Panc1 (cell line): ENCODE data around the gene HYAL1.

Experiments
- CTCF ChIP-seq: fragments of 450-650 bp; IDR thresholded peaks from 2 replicates; pipeline ENCODE4 v1.5.1; 2017; ENCODE audit warnings: mild to moderate bottlenecking
- POLR2AphosphoS5 ChIP-seq: IDR thresholded peaks from 2 replicates; pipeline ENCODE4 v1.6.1; 2012; ENCODE audit warnings: mild to moderate bottlenecking, low read depth, low read length, moderate library complexity
- REST ChIP-seq, 2 experiments: IDR thresholded peaks; 2 replicates each; pipeline ENCODE4 v1.6.1; 2011 to 2012; ENCODE audit warnings: low read depth in 2 of 2, control low read depth in 1 of 2, low read length in 1 of 2, mild to moderate bottlenecking in 1 of 2, moderate library complexity in 1 of 2; ENCODE audit not compliant: insufficient read depth in 1 of 2
- SIN3A ChIP-seq: IDR thresholded peaks from 2 replicates; pipeline ENCODE4 v1.6.1; 2012; ENCODE audit warnings: low read depth, mild to moderate bottlenecking, low read length, moderate library complexity, borderline replicate concordance; ENCODE audit not compliant: insufficient read depth

- no peak for TF ChIP-seq REST (IDR thresholded peaks at IDR 0.05; ENCODE audit: insufficient read depth in 1 of 2, low read depth in 2 of 2, low read length in 1 of 2)
- TF ChIP-seq CTCF: peak; percentile 97
- peak; percentile 81 for TF ChIP-seq POLR2AphosphoS5
- TF ChIP-seq SIN3A: peak; percentile 69; the same call in 1 of the 2 replicates
Observed at GRCh38 chr3:50260027-50260941, 43.1 kb downstream of the HYAL1 start.
